22Rv1 (cell line): ENCODE data around the gene IER5.

ENCODE experiments used
- CTCF ChIP-seq: fragments of 450-650 bp; IDR thresholded peaks from 2 replicates; pipeline ENCODE4 v1.5.1; 2017; ENCODE audit warnings: mild to moderate bottlenecking
- ZFX ChIP-seq: fragments of 450-650 bp; IDR thresholded peaks from 2 replicates; pipeline ENCODE4 v1.6.1; 2017; ENCODE audit warnings: antibody characterized with exemption, borderline replicate concordance

DNA sequence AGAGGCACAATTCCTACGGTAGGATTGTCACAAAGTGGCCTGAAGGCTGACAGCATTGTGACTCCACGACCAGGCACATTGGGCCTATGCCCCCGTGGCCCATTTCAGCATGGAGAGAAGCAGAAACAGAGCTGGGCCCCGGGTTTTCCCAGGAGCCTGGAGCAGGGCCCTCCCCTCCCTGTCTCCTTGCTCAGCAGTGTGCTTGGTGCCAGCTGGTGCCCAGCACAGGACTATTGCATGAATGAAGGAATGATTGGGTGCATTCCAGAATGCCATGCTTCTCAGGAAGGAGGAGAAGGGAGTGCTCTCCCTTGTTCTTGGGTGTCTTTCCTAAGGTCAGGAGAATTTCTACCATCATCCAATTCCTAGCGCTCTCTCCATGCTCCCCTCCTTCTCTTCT lies 33.7 kb downstream of the IER5 start:
- TF ChIP-seq CTCF (no peak), ZFX (no peak)
